Sigmoid colon (tissue), 7 donors: ENCODE results near the gene TPCN2. TPM values are rescaled to one million over a fixed set of nuclear protein-coding genes. Genes with fewer than 3 reads are reported as not detected.

Experiments used
- DNase-seq: peaks from one replicate; pipeline ENCODE4 v3.0.0-alpha.2; 2019
- H3K27ac ChIP-seq, 4 donors: fragments of 200-600 bp; sonication (generic); one replicate each; pipeline ENCODE4 v1.5.1; 2016 to 2019; ENCODE audit warnings: mild to moderate bottlenecking in 1 of 4
- H3K27me3 ChIP-seq, 3 donors: fragments of 200-600 bp; sonication (generic); one replicate each; pipeline ENCODE4 v1.5.1; 2019; ENCODE audit warnings: mild to moderate bottlenecking in 1 of 3
- H3K36me3 ChIP-seq, 4 donors: fragments of 200-600 bp; sonication (generic); one replicate each; pipeline ENCODE4 v1.5.1; 2016 to 2019
- H3K4me1 ChIP-seq, 4 donors: fragments of 200-600 bp; sonication (generic); one replicate each; pipeline ENCODE4 v1.5.1; 2017 to 2019
- H3K4me3 ChIP-seq, 4 donors: fragments of 200-600 bp; sonication (generic); one replicate each; pipeline ENCODE4 v1.5.1; 2017 to 2019; ENCODE audit warnings: mild to moderate bottlenecking in 2 of 4, moderate library complexity in 1 of 4
- H3K9me3 ChIP-seq, 4 donors: fragments of 200-600 bp in 3 of 4; sonication (generic) in 3 of 4; one replicate each; pipeline versions ENCODE4 v1.5.1 to v1.6.1; 2013 to 2019
- CTCF ChIP-seq, 4 experiments: fragments of 450-650 bp in 3 of 4; fragments of 200-600 bp in 1 of 4; IDR thresholded peaks; one replicate each; pipeline ENCODE4 v1.5.1; 2016 to 2019; ENCODE audit warnings: antibody characterized with exemption in 4 of 4, mild to moderate bottlenecking in 3 of 4, moderate library complexity in 2 of 4
- EP300 ChIP-seq, 4 donors: sonication (generic); formaldehyde crosslinking; IDR thresholded peaks; one replicate each; pipeline ENCODE4 v1.6.1; 2017; ENCODE audit warnings: antibody characterized with exemption in 4 of 4
- POLR2A ChIP-seq, 2 donors: fragments of 450-650 bp; IDR thresholded peaks; one replicate each; pipeline ENCODE4 v1.6.1; 2016; ENCODE audit warnings: antibody characterized with exemption in 2 of 2, mild to moderate bottlenecking in 2 of 2, moderate library complexity in 2 of 2
- POLR2AphosphoS5 ChIP-seq, 4 donors: sonication (generic); formaldehyde crosslinking; IDR thresholded peaks; one replicate each; pipeline ENCODE4 v1.6.1; 2017; ENCODE audit warnings: antibody characterized with exemption in 4 of 4
- WGBS, 2 donors: extraction: QIAGEN DNeasy Blood & Tissue Kit; methylation state at CpG; one replicate each; pipeline ENCODE4 v1.1.7; 2013; 5-methylcytosine and 5-hydroxymethylcytosine counted together
- intact Hi-C: fragments of 100-400 bp; cut with DNase I; formaldehyde crosslinking; loops from one replicate; pipeline ENCODE4 v1.15.1; 2023
- polyA plus RNA-seq, 3 donors: library from polyadenylated mRNA; stranded (reverse); fragments of 200-250 nt; gene quantifications; one replicate each; pipeline ENCODE4 v1.2.3, GENCODE V29; 2013
- total RNA-seq, 4 donors: library from RNA; depleted of rRNA; stranded (reverse); fragments of >200 nt; gene quantifications; one replicate each; pipeline ENCODE4 v1.1.0, GENCODE V29; 2016
- donor health status: healthy with polysubstance abuse.
- donor health status: Bipolar disorder and iron deficiency.
- donor health status: healthy.

Gene TPCN2
- total and polyA plus RNA-seq, 7 donors, result 1.6 to 43.5 (median 17.5) TPM

- intact Hi-C loops, result no loop called here
- Histone ChIP-seq H3K27me3 (no peaks in the 10 kb centered on the region), H3K4me1 (peaks cover 0 to 26% (median 20%) of the 10 kb centered on the region in 4 donors), H3K36me3 (no peaks in the 10 kb centered on the region), H3K27ac (no peak overlapping the region), H3K4me3 (no peak overlapping the region), H3K9me3 (no peaks in the 10 kb centered on the region)
- WGBS, 2 donors, result 93 to 97% methylated on average over 3 of the region's 3 CpGs
- no peak for TF ChIP-seq POLR2A (IDR thresholded peaks at IDR 0.05)
- TF ChIP-seq CTCF (IDR thresholded peaks at IDR 0.05), result no peak
- TF ChIP-seq POLR2AphosphoS5 (IDR thresholded peaks at IDR 0.05), result no peak
- TF ChIP-seq EP300 (IDR thresholded peaks at IDR 0.05), result no peak
- no peak for DNase-seq
These were observed 120.7 kb downstream of the TPCN2 start for GRCh38 chr11:69169479-69169878.

GRCh38 chr11:69170704-69171103, 122.0 kb downstream of the TPCN2 start:
- 81 to 87% methylated on average over 6 of the region's 6 CpGs for WGBS, 2 donors
- intact Hi-C loops, result no loop called here
- H3K4me3 ChIP-seq, result no peak overlapping the region
- no peak overlapping the region for H3K27ac ChIP-seq
- no peak for DNase-seq
- H3K4me1 ChIP-seq, result peaks cover 0 to 25% (median 20%) of the 10 kb centered on the region in 4 donors
- H3K36me3 ChIP-seq, result no peaks in the 10 kb centered on the region
- TF ChIP-seq POLR2A (IDR thresholded peaks at IDR 0.05) (no peak), EP300 (IDR thresholded peaks at IDR 0.05) (no peak), POLR2AphosphoS5 (IDR thresholded peaks at IDR 0.05) (no peak), CTCF (IDR thresholded peaks at IDR 0.05) (no peak)
- peaks cover 0 to 4% (median 1%) of the 10 kb centered on the region in 4 donors for H3K9me3 ChIP-seq
- H3K27me3 ChIP-seq, result no peaks in the 10 kb centered on the region

DNA sequence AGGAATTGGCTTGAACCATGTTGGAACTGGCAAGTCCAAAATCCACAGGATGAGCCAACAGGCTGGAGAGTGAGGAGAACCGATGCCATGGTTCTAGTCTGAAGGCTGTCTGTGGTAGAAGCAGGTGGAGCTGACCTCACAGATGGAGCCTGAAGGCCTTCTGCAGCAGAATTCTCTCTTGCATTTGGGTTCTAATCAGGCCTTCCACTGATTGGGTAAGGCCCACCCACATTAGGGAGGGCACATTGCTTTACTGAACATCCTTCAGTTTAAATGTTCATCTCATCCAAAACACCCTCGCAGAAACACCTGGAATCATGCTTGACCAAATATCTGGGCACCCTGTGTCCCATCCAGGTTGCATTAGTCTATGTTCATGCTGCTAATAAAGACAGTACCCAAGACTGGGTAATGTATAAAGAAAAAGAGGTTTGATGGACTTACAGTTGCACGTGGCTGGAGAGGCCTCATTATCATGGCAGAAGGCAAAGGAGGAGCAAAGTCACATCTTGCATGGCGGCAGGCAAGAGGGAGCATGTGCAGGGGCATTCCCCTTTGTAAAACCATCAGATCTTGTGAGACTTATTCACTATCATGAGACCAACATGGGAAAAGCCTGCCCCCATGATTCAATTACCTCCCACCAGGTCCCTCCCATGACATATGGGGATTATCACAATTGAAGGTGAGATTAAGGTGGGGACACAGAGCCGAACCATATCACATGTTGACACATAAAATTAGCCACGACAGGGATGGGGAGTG, 122.9 kb downstream of the TPCN2 start:
- intact Hi-C loops, result no loop called here
- Histone ChIP-seq H3K4me1 (peaks cover 0 to 16% (median 12%) of the 10 kb centered on the region in 4 donors), H3K36me3 (no peaks in the 10 kb centered on the region), H3K27me3 (no peaks in the 10 kb centered on the region), H3K27ac (no peak overlapping the region), H3K4me3 (no peak overlapping the region), H3K9me3 (peaks cover 0 to 4% (median 1%) of the 10 kb centered on the region in 4 donors)
- WGBS, 2 donors, result 83 to 88% methylated on average over 6 of the region's 6 CpGs
- TF ChIP-seq POLR2A (IDR thresholded peaks at IDR 0.05) (no peak), POLR2AphosphoS5 (IDR thresholded peaks at IDR 0.05) (no peak), CTCF (IDR thresholded peaks at IDR 0.05) (no peak), EP300 (IDR thresholded peaks at IDR 0.05) (no peak)
- DNase-seq, result no peak

DNA sequence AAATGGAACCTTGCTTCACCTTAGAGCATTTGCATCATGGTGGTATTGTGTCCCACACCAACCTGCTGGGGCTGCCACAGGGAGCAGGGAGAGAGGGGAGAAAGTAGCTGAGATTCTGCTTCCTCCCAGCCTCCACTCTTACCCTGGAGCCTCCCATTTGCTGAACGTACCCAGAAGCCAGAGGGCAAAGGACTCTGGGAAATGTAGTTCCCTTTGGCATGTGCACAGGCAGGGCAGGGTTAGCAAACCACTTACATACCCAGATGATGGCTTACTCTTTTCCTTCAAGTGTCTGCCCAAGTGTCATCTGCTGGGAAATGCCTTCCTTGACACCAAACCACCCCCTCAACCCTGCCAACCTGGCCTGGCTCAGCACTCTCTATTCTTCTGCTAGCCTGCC, 123.9 kb downstream of the TPCN2 start:
- TF ChIP-seq POLR2A (IDR thresholded peaks at IDR 0.05) (no peak), EP300 (IDR thresholded peaks at IDR 0.05) (no peak), CTCF (IDR thresholded peaks at IDR 0.05) (no peak), POLR2AphosphoS5 (IDR thresholded peaks at IDR 0.05) (no peak)
- Histone ChIP-seq H3K4me1 (peaks cover 0 to 6% (median 2%) of the 10 kb centered on the region in 4 donors), H3K27ac (no peak overlapping the region), H3K36me3 (no peaks in the 10 kb centered on the region), H3K27me3 (no peaks in the 10 kb centered on the region), H3K4me3 (no peak overlapping the region), H3K9me3 (peaks cover 0 to 4% (median 1%) of the 10 kb centered on the region in 4 donors)
- 3 to 4% methylated on average over 1 of the region's 1 CpG for WGBS, 2 donors
- DNase-seq, result no peak
- intact Hi-C loops, result no loop called here
